Right lung (tissue), 5 donors: ENCODE results near the gene ATP6V0B. TPM values are rescaled to one million over a fixed set of nuclear protein-coding genes. Genes with fewer than 3 reads are reported as not detected.

Source experiments
- DNase-seq, 2 donors: peaks; one replicate each; pipeline ENCODE4 v3.0.0-alpha.2; 2013
- polyA plus RNA-seq, 5 donors: library from polyadenylated mRNA; unstranded; fragments of 120-200 nt; gene quantifications; one replicate each; pipeline versions ENCODE4 v1.2.1 to v1.2.3, GENCODE V29; 2013; ENCODE audit warnings: inconsistent platforms in 1 of 5, low replicate concordance in 1 of 5; ENCODE audit not compliant: insufficient read length in 5 of 5, insufficient read depth in 1 of 5

Gene ATP6V0B
- polyA plus RNA-seq, 5 donors = 51.9 to 83.2 (median 64.3) TPM

- DNase-seq = no peak
These were observed 9.4 kb upstream of the ATP6V0B start for GRCh38 chr1:43965316-43965715.

DNA sequence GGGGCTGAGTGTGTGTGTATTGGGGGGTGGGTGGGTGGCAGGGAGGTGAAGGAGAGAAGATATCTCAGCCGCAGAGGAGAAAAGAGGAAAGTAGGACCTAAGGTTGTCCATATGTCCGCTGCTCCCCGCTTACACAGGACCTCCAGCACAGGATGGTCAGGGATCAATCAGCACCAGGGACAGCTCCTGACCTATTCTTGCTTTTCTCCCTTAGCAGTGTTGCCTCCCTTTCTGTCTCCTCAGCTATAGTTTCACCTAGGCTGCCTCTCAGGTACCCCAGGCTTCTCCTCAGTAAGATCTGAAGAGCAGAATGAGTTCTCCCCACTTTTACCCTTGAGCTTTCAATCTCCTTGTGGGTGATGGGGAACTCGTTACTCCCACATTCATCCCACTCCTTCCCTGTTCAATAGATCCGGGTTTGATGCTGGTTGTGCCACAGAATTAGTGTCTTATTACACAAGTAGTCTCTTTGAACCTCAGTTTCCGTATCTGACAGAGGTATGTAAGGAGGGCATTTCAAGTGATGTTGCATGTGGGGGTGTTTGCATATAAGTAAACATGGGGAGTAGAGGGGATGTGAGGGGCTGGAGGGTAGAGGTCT lies 6.3 kb upstream of the ATP6V0B start:
- DNase-seq = no peak

GRCh38 chr1:43969416-43969745 lies 5.4 kb upstream of the ATP6V0B start:
- DNase-seq = no peak

GRCh38 chr1:43969746-43970466 lies 4.9 kb upstream of the ATP6V0B start, which contains the start of gene DPH2:
Gene DPH2 (plus strand): TSS chr1:43970010. CDS start chr1:43970176, 166 bp downstream.
- DNase-seq = peak; percentile 93 to 95

DNA sequence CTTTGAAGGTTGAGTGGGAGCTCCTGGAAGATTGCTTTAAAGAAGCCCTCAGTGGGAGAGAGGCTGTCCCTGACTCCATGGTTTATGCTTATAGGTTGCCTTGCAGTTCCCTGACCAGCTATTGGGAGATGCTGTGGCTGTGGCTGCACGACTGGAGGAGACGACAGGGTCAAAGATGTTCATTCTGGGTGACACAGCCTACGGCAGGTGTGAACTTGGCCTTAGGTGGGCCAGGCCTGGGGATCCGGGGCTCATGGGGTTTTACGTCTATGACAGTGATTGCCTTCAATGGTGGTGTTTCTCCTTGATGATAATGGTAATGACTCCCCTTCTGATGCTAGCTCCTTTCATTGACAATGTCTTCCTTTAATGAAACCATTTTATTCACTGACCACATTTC lies 4.3 kb upstream of the ATP6V0B start:
- no peak for DNase-seq

- no peak for DNase-seq
These were observed 3.8 kb upstream of the ATP6V0B start for GRCh38 chr1:43970911-43971310.

- no peak for DNase-seq
These were observed 3.3 kb upstream of the ATP6V0B start for GRCh38 chr1:43971336-43971980.

DNA sequence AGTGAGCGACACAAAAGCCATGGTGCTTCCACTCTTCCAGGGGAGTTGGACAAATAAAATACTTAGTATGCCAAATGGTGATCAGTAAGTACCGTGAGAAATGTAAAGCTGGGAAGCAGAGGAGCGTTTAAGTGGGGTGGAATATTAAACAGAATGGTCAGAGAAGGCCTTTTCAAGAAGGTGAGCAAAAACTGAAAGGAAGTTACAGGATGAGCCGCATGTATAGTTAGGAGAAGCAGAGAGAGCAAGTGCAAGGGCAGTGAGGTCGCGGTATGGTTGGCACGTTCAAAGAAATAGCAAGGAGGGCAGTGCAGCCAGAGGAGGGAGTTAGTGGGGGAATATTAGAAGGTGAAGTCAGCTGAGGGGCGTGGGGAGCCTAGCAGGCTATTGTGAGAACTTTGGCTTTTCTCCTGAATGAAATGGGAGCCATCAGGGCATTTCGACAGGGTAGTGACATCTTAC lies 748 bp upstream of the ATP6V0B start:
- no peak for DNase-seq

DNA sequence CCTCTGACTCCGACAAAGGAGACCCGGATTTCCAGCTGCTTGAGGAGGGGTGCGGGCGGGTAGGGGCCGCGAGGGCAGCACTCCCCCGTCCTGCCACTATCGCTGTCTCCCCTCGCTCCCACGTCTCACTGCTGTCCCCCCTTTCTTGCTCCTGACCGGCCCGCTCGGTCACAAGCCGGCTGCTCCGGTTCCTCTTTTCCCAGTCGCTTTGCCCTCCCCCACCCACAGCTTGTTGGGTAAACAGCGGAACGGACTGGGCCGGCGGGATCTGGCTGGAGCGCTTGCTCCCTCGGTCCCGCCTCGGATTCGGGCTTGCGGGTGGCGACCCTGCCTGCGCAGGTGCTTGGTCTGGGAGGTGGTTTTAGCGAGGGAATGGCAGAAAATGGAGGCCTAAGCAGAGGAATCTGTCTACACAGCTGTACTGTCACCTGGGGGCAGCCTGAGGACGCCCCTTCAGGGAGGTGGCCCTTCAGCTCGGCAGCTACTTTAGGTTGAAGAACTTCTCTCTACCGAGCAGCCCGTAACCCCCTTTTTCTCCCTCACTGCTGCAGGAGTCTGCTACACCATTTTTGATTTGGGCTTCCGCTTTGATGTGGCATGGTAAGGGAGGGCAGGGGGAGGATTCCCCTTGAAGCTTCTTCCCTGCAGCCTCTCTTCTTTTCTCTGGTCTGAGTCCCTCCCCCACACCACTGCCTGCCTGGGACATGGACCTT lies 645 bp downstream of the ATP6V0B start:
- DNase-seq = no peak

- DNase-seq = no peak
These were observed 1.3 kb downstream of the ATP6V0B start for GRCh38 chr1:43976045-43976444.

DNA sequence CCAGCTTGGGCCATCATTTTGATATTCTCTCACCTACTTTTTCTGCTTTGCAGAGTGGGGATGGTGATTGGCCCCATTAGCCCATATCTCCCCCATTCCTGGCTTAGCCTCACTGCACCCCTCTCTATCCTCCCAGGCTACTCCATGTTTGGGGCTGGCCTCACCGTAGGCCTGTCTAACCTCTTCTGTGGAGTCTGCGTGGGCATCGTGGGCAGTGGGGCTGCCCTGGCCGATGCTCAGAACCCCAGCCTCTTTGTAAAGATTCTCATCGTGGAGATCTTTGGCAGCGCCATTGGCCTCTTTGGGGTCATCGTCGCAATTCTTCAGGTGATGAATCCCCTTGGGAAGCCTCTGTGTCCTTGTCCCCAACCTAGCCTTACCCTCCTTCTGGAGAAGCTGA lies 2.1 kb downstream of the ATP6V0B start:
- no peak for DNase-seq

DNA sequence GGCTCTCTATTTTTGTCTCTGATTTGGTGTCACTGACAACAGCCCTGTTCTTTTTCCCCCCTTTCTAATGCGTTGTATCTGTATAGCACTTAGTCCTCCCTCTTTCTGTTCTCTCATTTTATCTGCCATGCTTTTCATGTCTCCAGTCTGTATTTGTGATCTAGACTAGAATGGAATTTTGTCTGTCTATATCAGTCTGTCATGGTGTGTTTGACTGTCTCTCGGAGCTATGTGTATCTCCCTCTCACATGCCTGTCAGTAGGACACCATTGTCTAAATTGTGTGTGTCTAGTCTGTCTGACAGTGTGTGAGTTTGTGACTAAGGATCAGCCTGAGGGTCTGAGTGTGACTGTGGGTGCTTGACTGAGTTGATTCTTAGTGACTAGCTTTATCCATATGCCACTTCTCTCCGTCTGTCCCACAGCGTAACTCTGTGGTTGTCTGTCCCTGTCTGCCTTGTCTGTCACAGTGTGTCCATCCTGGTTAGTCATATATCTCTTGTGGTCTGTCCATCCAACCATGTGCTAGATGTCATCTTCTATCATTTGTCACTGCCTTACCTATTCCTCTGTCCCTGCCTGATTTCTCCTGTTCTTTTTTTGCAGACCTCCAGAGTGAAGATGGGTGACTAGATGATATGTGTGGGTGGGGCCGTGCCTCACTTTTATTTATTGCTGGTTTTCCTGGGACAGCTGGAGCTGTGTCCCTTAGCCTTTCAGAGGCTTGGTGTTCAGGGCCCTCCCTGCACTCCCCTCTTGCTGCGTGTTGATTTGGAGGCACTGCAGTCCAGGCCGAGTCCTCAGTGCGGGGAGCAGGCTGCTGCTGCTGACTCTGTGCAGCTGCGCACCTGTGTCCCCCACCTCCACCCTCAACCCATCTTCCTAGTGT lies 2.9 kb downstream of the ATP6V0B start:
- no peak for DNase-seq

DNA sequence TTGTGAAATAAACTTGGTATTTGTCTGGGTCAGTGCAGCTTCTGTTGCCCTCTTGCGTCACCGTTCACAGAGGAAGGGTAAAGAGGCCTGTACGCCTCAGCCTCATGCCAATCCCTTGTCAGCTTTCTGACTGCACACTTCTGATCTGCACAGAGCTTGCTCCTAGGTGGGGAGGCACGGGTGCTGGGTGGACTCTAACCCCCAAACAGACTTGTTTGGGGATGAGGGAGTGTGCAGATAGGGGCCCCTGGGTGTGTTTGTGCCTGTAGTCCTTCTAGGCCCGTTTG lies 3.4 kb downstream of the ATP6V0B start:
- no peak for DNase-seq

DNA sequence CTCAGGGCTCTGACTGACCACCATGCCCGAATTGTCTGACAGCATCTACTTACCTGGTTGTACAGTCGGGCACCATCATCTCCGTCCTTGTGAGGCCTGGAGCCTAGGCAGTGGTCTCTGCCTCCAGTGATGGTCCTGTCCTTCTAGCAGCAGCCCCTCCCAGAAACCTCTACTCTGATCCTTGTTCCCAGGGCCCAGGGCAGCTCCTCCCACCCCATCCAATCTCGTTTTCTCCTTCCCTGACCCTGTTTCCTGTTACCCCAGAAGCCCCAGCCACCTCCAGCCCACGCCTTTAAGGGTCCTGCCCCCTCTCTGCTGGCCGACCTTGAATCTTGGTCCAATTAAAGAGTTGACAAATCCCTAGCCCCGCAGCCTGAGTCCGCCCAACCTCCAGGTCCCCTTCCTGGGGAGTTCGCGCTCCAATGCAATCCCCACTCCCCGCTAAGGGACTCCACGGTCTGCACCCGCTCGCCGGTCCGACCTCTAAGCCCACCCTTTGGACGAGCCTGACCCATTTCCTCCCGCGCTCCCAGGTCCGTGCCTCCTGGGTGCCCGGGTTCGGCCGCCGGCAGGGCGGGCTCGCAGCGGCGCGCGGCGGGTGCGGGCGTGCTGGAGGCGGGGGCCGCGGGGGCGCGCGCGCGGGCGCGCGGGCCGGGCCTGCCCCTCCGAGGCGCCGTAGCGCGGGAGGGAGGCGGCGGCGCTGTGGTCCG lies 3.9 kb downstream of the ATP6V0B start, which contains the start of gene B4GALT2:
Gene B4GALT2, plus strand, starts transcription at position 660 of the 710 bp plus-strand sequence. CDS start 1,951 bp downstream, outside the sequence.
- no peak for DNase-seq

GRCh38 chr1:43979261-43979527 lies 4.4 kb downstream of the ATP6V0B start:
- DNase-seq = no peak

DNA sequence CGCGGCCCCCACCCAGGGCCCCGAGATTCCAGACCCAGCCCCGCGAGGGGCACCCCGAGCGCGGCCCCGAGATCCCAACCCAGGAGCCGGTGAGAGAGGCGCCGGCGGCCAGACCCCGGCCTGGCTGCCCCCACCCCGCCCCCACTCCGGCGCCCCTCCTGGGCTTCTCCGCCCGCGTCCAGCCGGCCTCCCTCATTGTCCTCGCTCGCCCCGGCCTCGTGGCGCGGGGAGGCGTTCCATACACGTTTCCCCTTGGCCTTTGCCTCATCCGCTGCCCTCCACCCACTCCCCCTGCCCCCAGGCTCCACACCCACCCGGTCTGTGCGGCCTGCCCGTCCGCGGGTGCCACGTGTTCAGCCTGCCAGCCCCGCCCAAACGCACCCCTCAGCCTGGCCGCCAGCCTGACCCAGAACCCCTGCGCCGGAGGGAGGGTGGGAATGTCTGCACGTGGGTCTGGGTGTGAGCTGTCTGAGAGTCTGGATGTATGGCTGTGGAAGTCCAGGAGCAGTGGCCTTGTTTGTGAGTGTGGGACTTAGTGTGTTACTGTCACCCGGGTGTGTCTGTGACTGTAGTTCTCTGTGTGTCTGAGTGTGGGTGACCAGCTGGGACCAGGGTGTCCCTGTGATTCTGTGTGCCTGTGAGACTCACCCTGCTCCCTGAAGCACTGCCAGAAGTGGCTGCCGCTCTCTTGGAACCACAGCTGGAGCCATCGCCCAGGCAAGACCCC lies 4.9 kb downstream of the ATP6V0B start:
- DNase-seq = peak in 1 of 2 donors; percentile 30

DNA sequence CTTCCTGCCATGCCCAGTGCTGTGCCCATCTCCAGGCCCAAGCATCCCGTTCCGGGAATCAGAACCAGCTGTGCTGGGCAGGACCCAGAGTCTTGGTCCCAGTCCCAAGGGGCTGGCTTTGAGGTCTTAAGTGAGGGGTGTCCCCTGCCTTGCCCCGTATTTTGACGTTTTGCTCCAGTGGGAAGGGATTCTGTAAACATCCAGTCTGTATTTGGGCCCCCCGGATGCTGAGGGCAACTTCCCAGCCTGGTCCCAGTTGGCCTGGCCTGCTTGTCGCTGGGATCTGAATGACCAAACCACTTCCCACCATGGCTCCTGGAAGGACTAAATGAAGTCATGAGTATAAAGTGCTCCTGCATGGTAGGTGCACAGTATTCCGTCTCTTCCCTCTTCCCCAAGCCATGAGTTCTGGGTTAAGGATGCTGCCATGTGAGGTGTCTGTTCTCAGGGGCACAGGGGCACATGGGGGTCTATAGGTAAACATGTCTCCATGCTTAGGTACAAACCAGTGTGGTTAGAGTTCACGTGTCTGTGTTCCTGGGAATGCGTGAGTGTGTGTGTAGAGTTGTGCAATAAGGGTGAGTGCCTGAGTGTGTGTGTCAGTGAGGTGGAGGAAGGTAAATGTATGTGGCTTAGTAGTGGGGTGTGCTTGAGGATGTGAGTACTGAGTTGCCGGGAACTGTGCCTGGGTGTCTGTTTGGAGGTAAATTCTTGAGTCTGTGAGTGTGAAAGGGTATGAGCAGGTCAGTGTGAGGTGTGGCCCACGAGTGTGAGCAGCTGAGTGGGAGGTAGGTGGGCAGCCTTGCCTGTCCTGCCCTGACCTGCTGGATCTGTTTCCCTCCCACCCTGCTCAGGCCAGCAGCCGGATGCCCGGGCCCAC lies 5.7 kb downstream of the ATP6V0B start:
- no peak for DNase-seq

- no peak for DNase-seq
These were observed 6.4 kb downstream of the ATP6V0B start for GRCh38 chr1:43981135-43981491.

DNA sequence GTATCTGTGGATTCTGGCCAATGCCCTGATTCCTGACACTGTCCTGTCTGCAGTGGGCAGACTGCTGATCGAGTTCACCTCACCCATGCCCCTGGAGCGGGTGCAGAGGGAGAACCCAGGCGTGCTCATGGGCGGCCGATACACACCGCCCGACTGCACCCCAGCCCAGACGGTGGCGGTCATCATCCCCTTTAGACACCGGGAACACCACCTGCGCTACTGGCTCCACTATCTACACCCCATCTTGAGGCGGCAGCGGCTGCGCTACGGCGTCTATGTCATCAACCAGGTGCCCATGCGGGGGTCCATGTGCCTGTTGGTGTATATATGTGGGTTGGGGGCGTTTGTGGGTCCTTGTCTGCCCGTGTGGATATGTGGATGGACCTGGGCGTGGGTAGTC lies 6.9 kb downstream of the ATP6V0B start:
- DNase-seq = no peak
